IMR-90 (cell line): ENCODE data around the gene TIMP1. TPM values are rescaled to one million over a fixed set of nuclear protein-coding genes. Genes with fewer than 3 reads are reported as not detected.

ENCODE experiments used
- ATAC-seq: fragments of 200-7000 bp; cut with Tn5 transposase; 2 replicates; pipeline ENCODE4 v1.9.1; 2020; ENCODE audit warnings: low read depth, mild to moderate bottlenecking, moderate library complexity
- BruUV-seq: library from RNA; stranded (reverse); fragments of 400-500 nt; replicated peaks from 2 replicates; lab custom pipeline; 2021; lab: Mats Ljungman, UMichigan
- CTCF ChIA-PET: fragments of 300-600 bp; formaldehyde crosslinking; extraction: SDS; loops from one replicate; lab custom pipeline; 2021; ENCODE audit warnings: antibody characterized with exemption; lab: Yijun Ruan, JAX
- POLR2A ChIA-PET: fragments of 300-600 bp; sonication (Branson Sonifier 250); formaldehyde crosslinking; loops from one replicate; lab custom pipeline; 2022; ENCODE audit warnings: antibody characterized with exemption; ENCODE audit not compliant: unreplicated experiment; lab: Charles Lee
- DNase-seq: peaks from one replicate; pipeline ENCODE4 v3.0.0; 2013
- H2AFZ ChIP-seq: replicated peaks from 2 replicates; pipeline ENCODE3; 2013; ENCODE audit warnings: low read length, mild to moderate bottlenecking; ENCODE audit not compliant: poor library complexity
- H2AK5ac ChIP-seq: 2 replicates; pipeline ENCODE4 v1.6.1; 2013; ENCODE audit warnings: low read depth, low read length, inconsistent platforms
- H2AK9ac ChIP-seq: replicated peaks from 2 replicates; pipeline ENCODE3; 2013; ENCODE audit warnings: mild to moderate bottlenecking, low read depth, low read length, moderate library complexity; ENCODE audit not compliant: poor library complexity
- H2BK120ac ChIP-seq: 2 replicates; pipeline ENCODE4 v1.6.1; 2013; ENCODE audit warnings: low read depth, low read length, inconsistent platforms
- H2BK15ac ChIP-seq: 3 replicates; pipeline ENCODE4 v1.6.1; 2013; ENCODE audit warnings: low read depth, low read length, inconsistent platforms
- H2BK20ac ChIP-seq: 2 replicates; pipeline ENCODE4 v1.6.1; 2013; ENCODE audit warnings: low read depth, mild to moderate bottlenecking, inconsistent platforms, low read length, moderate library complexity
- H2BK5ac ChIP-seq: 2 replicates; pipeline ENCODE4 v1.6.1; 2013; ENCODE audit warnings: mild to moderate bottlenecking, low read depth, low read length, inconsistent platforms; ENCODE audit not compliant: poor library complexity, severe bottlenecking
- H3K14ac ChIP-seq: replicated peaks from 2 replicates; pipeline ENCODE4 v1.6.1; 2013; ENCODE audit warnings: low read depth, low read length, inconsistent platforms
- H3K18ac ChIP-seq: 2 replicates; pipeline ENCODE4 v1.6.1; 2013; ENCODE audit warnings: low read depth, low read length, control low read depth
- H3K23ac ChIP-seq: 2 replicates; pipeline ENCODE4 v1.6.1; 2013; ENCODE audit warnings: low read depth, low read length, inconsistent platforms
- H3K27ac ChIP-seq: 2 replicates; pipeline ENCODE4 v1.5.1; 2013; ENCODE audit warnings: mild to moderate bottlenecking, control low read depth, low read length; ENCODE audit not compliant: insufficient read depth
- H3K27me3 ChIP-seq: 2 replicates; pipeline ENCODE4 v1.6.1; 2013; ENCODE audit warnings: low read length; ENCODE audit not compliant: control insufficient read depth, insufficient read depth
- H3K36me3 ChIP-seq: 2 replicates; pipeline ENCODE4 v1.6.1; 2013; ENCODE audit warnings: low read length, mixed read lengths; ENCODE audit not compliant: control insufficient read depth, insufficient read depth
- H3K4ac ChIP-seq: 2 replicates; pipeline ENCODE4 v1.6.1; 2013; ENCODE audit warnings: low read depth, low read length, inconsistent platforms
- H3K4me1 ChIP-seq: 2 replicates; pipeline ENCODE4 v1.6.1; 2013; ENCODE audit warnings: low read length, mixed read lengths; ENCODE audit not compliant: control insufficient read depth, insufficient read depth
- H3K4me2 ChIP-seq: 2 replicates; pipeline ENCODE4 v1.6.1; 2013; ENCODE audit warnings: low read depth, mild to moderate bottlenecking, control low read depth, low read length, moderate library complexity
- H3K4me3 ChIP-seq: 2 replicates; pipeline ENCODE4 v1.5.1; 2013; ENCODE audit warnings: low read depth, mild to moderate bottlenecking, control low read depth, low read length, moderate library complexity; ENCODE audit not compliant: insufficient read depth
- H3K56ac ChIP-seq: 2 replicates; pipeline ENCODE4 v1.6.1; 2013; ENCODE audit warnings: low read length, inconsistent platforms; ENCODE audit not compliant: insufficient read depth; ENCODE audit errors: extremely low read depth
- H3K79me1 ChIP-seq, 2 experiments: 2 replicates each; pipeline ENCODE4 v1.6.1; 2013; ENCODE audit warnings: low read length in 2 of 2, inconsistent platforms in 1 of 2, low read depth in 1 of 2
- H3K9ac ChIP-seq: 2 replicates; pipeline ENCODE4 v1.6.1; 2013; ENCODE audit warnings: low read depth, low read length, control low read depth
- H3K9me1 ChIP-seq: 2 replicates; pipeline ENCODE4 v1.6.1; 2013; ENCODE audit warnings: low read length, inconsistent platforms; ENCODE audit not compliant: insufficient read depth
- H3K9me3 ChIP-seq: 2 replicates; pipeline ENCODE4 v1.6.1; 2013; ENCODE audit warnings: low read length; ENCODE audit not compliant: control insufficient read depth, insufficient read depth
- H4K20me1 ChIP-seq: 2 replicates; pipeline ENCODE4 v1.6.1; 2013; ENCODE audit warnings: low read length, inconsistent platforms; ENCODE audit not compliant: insufficient read depth
- H4K5ac ChIP-seq: 2 replicates; pipeline ENCODE4 v1.6.1; 2013; ENCODE audit warnings: mild to moderate bottlenecking, low read depth, low read length, control low read depth
- H4K8ac ChIP-seq, 2 experiments: 2 replicates each; pipeline ENCODE4 v1.6.1; 2013; ENCODE audit warnings: low read depth in 2 of 2, low read length in 2 of 2, control low read depth in 1 of 2, inconsistent platforms in 1 of 2
- H4K91ac ChIP-seq: 2 replicates; pipeline ENCODE4 v1.6.1; 2013; ENCODE audit warnings: low read depth, low read length, inconsistent platforms; ENCODE audit not compliant: insufficient read depth
- CTCF ChIP-seq: conservative IDR thresholded peaks from 2 replicates; pipeline ENCODE4 v1.5.1; 2012; ENCODE audit warnings: mild to moderate bottlenecking, low read depth, low read length, improper control_type of control experiment
- ELK1 ChIP-seq: fragments of 150-350 bp; IDR thresholded peaks from 2 replicates; pipeline ENCODE4 v1.6.1; 2016; ENCODE audit warnings: low read depth, mild to moderate bottlenecking, low read length, moderate library complexity, borderline replicate concordance
- USF2 ChIP-seq: fragments of 150-350 bp; IDR thresholded peaks from 2 replicates; pipeline ENCODE4 v1.6.1; 2017; ENCODE audit warnings: mild to moderate bottlenecking, antibody characterized with exemption, low read length, low read depth
- WGBS, 2 experiments: methylation state at CpG; one replicate each; pipeline versions ENCODE4 v1.1.5 to v1.1.7; 2013; ENCODE audit warnings: missing lambda C conversion rate in 2 of 2; ENCODE audit not compliant: insufficient read length in 1 of 2; ENCODE audit errors: extremely low coverage in 2 of 2; 5-methylcytosine and 5-hydroxymethylcytosine counted together
- dilution Hi-C: fragments of 300-500 bp; cut with HindIII; formaldehyde crosslinking; loops from one replicate; pipeline ENCODE4 v1.14.3; 2018; ENCODE audit warnings: low sequenced_read_pairs; ENCODE audit not compliant: unreplicated experiment
- in situ Hi-C: fragments of 300-500 bp; cut with MboI; formaldehyde crosslinking; loops from 3 replicates; pipeline ENCODE4 v1.14.3; 2019; ENCODE audit warnings: low sequenced_read_pairs, inconsistent platforms, mixed read lengths
- intact Hi-C: fragments of 100-400 bp; cut with micrococcal nuclease; formaldehyde crosslinking; loops from 2 replicates; pipeline ENCODE4 v1.10.0; 2022
- polyA plus RNA-seq, 3 experiments: library from polyadenylated mRNA; depleted of rRNA; stranded (reverse); fragments of >200 nt; gene quantifications; 2 replicates each; pipeline ENCODE4 v1.2.3, GENCODE V29; 2012; ENCODE audit warnings: low replicate concordance in 1 of 3
- total RNA-seq: library from RNA; depleted of rRNA; stranded (reverse); fragments of >200 nt; gene quantifications from 2 replicates; pipeline ENCODE4 v1.2.3, GENCODE V29; 2012

The TIMP1 gene
- total and polyA plus RNA-seq, 2 of the 4 experiments (the other 2 are of a cell fraction), result 512 to 3,078 TPM

GRCh38 chrX:47571896-47572295, 10.3 kb upstream of the TIMP1 start:
- no peak overlapping the region for H4K91ac ChIP-seq
- no peaks in the 10 kb centered on the region; the same call in 1 of the 2 replicates for H4K20me1 ChIP-seq
- peaks cover 24% of the 10 kb centered on the region for H3K36me3 ChIP-seq
- intact Hi-C loops, result no loop called here
- no peak overlapping the region for H4K5ac ChIP-seq
- H2AK5ac ChIP-seq, result no peak overlapping the region
- in situ Hi-C loops, result no loop called here
- dilution Hi-C loops, result no loop called here
- no peak overlapping the region for H2BK15ac ChIP-seq
- H3K23ac ChIP-seq, result no peak overlapping the region
- no peak overlapping the region for H2AK9ac ChIP-seq
- CTCF ChIA-PET, result no interaction called here
- H2BK5ac ChIP-seq, result no peak overlapping the region
- no peak overlapping the region for H3K9ac ChIP-seq
- H3K4ac ChIP-seq, result no peak overlapping the region
- no peak overlapping the region for H2AFZ ChIP-seq
- DNase-seq (no peak), ATAC-seq (no peak)
- H3K18ac ChIP-seq, result no peak overlapping the region
- no TSS peak for BruUV-seq
- WGBS, 2 experiments, result no CpG with 5 or more reads among the region's 13 CpGs
- H4K8ac ChIP-seq, result no peak overlapping the region
- no peak overlapping the region for H2BK20ac ChIP-seq
- no peak overlapping the region for H3K4me2 ChIP-seq
- peaks cover 0 to 3% of the 10 kb centered on the region in 2 experiments; a peak in 1 of 4 replicates for H3K79me1 ChIP-seq
- no peak overlapping the region for H3K27ac ChIP-seq
- H3K4me1 ChIP-seq, result peaks cover 13% of the 10 kb centered on the region
- no peak overlapping the region for H3K56ac ChIP-seq
- TF ChIP-seq USF2, result no peak
- no peak for TF ChIP-seq CTCF
- TF ChIP-seq ELK1, result no peak
- POLR2A ChIA-PET, result no interaction called here
- no peak overlapping the region for H3K14ac ChIP-seq
- no peak overlapping the region for H2BK120ac ChIP-seq
- H3K9me3 ChIP-seq, result no peaks in the 10 kb centered on the region; the same call in 1 of the 2 replicates
- no peaks in the 10 kb centered on the region; the same call in 1 of the 2 replicates for H3K9me1 ChIP-seq
- no peaks in the 10 kb centered on the region for H3K27me3 ChIP-seq
- H3K4me3 ChIP-seq, result no peak overlapping the region
